Measurements from ENCODE around the gene PFN1. TPM values are rescaled to one million over a fixed set of nuclear protein-coding genes. Genes with fewer than 3 reads are reported as not detected.
"Not testable (repeated sequence)": the region's sequence is repeated elsewhere in the genome, so short reads cannot be mapped to it uniquely, and the experiment has no call there.

Gene PFN1
- polyA plus RNA-seq, 4 donors: 336 to 541 (median 424) TPM

DNA sequence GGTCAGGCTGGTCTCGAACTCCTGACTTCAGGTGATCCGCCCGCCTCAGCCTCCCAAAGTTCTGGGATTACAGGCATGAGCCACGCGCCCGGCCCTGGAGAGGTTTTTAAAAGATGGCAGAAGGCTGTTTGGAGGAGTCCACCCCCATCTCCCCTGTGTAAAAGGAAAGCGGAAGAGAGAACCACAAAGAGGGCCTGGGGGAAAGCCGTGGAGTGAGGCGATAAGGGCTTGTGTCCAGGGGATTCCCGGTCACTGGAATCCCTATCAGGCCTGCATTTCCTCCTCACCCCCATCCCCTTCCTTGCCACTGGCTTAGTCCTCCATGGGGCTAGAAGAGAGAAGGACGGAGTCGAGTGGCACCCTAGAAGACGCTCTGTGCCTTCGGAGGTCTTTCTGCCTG is 16.4 kb downstream of the PFN1 start, which contains the start of gene GP1BA:
GP1BA (plus strand) TSS at position 315 of the 400 bp plus-strand sequence. CDS start 328 bp downstream, outside the sequence.
- DNase-seq (ENCODE audit: low read depth in 4 of 4, low spot score in 2 of 4): no peak

DNA sequence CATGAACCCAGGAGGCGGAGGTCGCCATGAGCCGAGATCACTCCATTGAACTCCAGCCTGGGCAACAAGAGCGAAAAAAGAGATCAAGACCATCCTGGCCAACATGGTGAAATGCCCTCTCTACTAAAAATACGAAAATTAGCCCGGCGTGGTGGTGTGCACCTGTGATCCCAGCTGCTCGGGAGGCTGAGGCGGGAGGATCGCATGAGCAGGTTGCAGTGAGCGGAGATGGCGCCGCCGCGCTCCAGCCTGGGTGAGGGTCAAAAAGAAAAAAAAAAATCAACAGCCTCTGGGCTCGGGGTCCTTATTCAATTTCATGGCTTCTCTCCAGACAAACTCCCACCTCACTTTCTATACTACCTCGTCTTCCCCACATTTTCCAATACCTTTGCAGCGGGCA is 19.4 kb downstream of the PFN1 start:
- no peak for DNase-seq (ENCODE audit: low read depth in 4 of 4, low spot score in 2 of 4)

DNA sequence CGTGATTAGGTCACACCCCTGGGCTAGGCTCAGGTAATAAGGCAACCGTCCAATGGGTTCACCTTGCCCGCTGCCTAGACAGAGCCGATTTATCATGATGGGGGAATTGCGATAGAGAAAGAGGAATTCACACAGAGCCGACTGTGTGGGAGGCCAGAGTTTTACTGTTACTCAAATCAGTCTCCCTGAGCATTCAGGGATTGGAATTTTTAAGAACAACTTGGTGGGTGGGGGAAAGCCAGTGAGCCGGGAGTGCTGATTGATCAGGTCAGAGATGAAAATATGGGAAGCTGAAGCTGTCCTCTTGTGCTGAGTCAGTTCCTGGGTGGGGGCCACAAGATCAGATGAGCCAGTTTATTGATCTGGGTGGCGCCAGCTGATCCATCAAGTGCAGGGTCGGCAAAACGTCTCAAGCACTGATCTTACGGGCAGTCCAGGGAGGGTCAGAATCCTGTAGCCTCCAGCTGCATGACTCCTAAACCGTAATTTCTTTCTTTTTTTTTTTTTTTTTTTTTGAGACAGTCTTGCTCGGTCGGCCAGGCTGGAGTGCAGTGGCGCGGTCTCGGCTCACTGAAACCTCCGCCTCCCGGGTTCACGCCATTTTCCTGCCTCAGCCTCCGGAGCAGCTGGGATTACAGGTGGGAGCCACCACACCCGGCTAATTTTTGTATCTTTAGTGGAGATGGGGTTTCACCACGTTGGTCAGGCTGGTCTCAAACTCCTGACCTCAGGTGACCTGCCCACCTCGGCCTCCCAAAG is 21.6 kb downstream of the PFN1 start:
- DNase-seq (ENCODE audit: low read depth in 4 of 4, low spot score in 2 of 4): not testable (repeated sequence)

DNA sequence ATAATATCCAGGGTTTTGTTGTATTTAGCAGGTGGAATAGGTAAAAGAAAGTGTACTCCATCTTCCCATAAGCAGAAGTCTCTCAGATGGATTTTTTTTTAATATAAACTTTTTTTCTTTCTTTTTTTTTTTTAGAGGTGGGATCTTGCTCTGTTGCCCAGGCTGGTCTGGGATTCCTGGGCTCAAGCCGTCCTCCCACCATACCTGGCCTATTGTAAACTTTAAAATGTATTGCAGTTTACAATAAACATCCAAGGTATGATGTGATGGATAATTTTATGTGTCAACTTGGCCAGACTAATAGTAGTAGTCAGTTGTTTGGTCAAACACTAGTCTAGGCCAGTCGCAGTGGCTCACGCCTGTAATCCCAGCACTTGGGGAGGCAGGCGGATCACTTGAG is 27.0 kb downstream of the PFN1 start:
- DNase-seq (ENCODE audit: low read depth in 4 of 4, low spot score in 2 of 4): no peak

DNA sequence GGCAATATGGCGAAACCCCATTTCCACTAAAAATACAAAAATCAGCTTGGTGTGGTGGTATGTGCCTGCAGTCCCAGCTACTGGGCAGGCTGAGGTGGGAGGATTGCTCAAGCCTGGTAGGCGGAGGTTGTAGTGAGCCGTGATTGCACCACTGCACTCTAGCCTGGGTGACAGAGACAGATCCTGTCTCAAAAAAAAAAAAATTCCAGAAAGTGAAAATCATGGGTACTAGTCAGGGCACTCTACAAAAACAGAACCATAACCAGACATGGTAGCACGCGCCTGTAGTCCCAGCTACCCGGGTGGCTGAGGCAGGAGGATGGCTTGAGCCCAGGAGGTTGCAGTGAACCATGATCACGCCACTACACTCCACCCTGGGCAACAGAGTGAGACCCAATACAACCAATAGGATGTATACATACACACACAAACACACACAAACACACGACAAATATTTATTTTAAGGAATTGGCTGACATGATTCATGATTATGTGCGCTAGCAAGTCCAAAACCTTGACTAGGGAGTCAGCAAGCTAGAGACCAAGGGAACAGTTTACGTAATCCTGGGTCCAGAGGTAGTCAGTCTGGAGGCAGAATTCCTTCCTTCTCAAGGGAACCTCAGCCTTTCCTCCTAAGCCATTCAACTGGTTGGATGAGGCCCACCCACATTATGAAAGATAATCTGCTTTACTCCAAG is 27.8 kb downstream of the PFN1 start:
- no peak for DNase-seq (ENCODE audit: low read depth in 4 of 4, low spot score in 2 of 4)

DNA sequence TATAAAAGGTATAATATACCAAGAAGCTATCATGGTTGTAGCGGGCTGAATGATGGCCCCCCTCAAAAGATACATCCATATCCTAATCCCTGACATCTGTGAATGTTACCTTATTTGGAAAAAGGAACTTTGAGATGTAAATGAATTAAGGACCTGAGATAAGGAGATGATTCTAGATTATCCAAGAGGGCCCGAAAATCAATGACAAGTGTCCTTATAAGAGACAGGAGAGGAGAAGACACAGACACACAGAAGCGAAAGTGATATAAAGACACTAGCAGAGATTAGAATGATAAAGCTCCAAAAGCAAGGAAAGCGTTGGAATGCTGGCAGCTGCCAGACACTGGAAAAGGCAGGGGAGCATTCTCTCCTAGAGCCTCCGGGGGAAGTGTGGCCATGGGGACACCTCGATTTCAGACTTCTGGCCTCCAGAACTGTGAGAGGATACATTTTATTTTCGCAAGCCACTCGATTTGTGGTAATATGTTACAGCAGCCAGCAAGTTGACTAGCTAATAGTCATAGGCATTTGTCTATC is 28.8 kb downstream of the PFN1 start:
- no peak for DNase-seq (ENCODE audit: low read depth in 4 of 4, low spot score in 2 of 4)

DNA sequence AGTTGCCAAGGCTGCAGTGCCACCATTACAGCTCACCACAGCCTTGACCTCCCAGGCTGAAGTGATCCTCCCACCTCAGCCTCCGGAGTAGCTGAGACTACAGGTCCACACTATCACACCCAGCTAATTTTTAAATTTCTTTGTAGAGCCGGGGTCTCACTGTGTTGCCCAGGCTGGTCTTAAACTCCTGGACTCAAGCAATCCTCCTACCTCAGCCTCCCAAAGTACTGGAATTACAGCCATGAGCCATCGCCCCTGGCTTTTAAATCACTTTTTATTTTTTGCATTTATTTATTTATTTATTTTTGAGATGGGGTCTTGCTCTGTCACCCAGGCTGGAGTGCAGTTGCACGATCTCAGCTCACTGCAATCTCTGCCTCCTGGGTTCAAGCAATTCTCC is 33.8 kb downstream of the PFN1 start:
- DNase-seq (ENCODE audit: low read depth in 4 of 4, low spot score in 2 of 4): not testable (repeated sequence)

DNA sequence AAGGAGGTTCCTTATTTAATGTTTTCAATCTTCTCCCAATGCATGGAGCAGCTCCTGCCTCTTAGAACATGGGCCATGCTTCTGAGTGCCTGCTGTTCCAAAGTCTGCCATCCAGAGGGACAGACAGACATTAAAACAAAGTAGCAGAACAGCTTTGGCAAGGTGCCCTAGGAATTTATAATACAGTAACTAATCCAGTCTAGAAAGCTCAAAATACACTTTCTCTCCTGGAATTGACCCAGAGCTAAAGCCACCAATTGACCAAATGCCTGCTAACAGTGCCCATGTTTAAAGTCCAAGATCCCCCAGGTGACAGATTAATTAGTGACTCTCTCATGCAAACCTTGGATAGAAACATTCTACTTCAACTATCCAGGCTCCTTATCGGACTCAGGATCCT is 34.3 kb downstream of the PFN1 start:
- DNase-seq (ENCODE audit: low read depth in 4 of 4, low spot score in 2 of 4): no peak

DNA sequence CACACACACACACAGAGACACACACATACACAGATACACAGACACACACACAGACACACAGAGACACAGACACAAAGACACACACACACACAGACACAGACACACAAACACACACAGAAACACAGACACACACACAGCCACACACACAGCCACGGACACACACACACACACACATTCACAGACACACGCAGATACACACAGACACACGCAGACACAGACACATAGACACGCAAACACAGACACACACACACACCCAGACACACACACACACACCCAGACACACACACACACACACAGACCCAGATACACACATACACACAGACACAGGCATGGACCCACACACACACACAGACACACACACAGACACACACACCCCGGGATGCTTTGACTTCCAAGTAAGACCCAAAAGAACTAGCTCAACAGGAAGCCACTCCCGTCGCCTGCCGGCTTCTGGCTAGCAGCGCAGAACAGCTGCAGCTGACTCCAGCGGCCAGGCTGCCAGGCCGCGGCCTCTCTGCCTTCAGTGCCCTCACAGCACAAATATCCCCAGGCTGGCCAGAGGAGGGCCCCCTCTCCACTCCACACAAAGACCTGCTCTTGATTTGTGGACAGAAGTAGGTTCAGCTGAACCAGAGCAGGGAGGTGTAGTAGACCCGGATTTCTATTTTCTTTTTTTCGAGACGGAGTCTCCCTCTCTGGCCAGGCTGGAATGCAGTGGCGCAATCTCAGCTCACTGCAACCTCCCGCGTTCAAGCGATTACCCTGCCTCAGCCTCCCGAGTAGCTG is 39.4 kb downstream of the PFN1 start:
- peak in 3 of 4 donors; percentile 65 to 78 (median 78) for DNase-seq (ENCODE audit: low read depth in 4 of 4, low spot score in 2 of 4)

DNA sequence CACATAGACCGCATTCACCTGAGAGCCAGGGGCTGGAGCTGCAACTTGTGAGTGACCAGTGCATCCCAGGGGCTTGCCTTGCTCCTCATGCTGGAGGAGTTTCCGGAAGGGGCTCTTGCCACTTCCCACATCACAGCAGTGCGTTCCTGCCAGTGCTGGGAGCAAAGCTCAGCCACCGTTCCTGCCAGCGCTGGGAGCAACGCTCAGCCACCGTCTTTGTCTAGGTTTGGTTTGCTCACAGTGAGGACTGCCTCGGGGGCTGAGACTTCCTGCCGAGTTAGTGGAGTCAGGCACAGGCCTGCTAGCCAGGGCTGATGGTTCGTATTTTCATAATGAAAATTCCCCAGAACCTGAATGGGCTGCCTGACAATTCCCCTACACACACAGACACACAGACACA is 40.0 kb downstream of the PFN1 start:
- DNase-seq (ENCODE audit: low read depth in 4 of 4, low spot score in 2 of 4): no peak

DNA sequence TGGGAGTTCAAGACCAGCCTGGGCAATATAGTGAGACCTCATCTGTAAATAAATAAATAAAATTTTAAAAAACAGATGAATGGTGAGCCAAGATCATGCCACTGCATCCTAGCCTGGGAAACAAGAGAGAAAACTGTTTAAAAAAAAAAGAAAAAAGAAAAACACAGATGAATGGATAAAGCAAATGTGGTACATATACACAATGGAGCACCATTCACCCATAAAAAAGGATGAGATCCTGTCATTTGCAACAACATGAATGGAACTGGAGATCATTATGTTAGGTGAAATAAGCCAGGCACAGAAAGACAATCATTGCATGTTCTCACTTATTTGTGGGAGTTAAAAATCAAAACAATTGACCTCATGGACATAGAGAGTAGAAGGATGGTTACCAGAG is 41.7 kb downstream of the PFN1 start:
- not testable (repeated sequence) for DNase-seq (ENCODE audit: low read depth in 4 of 4, low spot score in 2 of 4)

DNA sequence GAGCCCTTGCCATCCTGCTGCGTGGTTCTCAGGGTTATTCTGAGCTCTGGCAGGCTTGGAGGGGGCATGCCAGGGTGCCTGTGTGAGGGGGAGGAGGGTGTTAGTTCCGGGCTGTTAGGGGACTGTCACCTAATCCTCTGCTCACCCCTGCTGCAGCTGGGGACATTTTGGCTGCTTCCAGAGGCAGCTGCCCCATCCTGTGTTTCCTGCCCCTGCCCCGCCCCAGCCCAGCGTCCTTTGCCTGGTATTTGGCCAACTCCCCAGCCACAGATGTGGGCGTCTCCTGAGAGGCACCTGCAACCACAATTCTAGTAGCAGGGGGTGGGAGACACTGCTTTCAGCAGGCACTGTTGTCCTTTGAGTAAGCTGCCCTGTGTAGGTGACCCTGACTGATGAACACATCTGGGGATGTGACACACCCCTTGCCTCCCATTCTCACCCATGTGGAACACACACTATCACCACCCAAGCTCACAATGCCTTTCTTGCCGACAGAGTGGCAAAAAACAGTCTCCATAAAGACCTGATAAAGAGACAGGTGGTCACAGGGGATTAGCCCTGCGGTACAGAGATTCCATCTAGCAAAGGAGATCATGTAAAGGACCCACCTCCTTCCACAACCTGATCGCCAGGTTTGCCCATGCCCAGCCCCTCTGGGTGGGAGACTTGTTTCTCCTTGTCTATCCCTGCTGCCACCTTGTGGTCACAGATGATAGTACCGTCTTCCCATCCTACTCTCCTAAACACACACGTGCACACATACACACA is 45.1 kb downstream of the PFN1 start, which contains the start of gene CHRNE:
CHRNE (minus strand) TSS at position 48 of the 768 bp plus-strand sequence; CDS start at position 13, 35 bp downstream.
- peak in 2 of 4 donors; percentile 71 to 83 for DNase-seq (ENCODE audit: low read depth in 4 of 4, low spot score in 2 of 4)

DNA sequence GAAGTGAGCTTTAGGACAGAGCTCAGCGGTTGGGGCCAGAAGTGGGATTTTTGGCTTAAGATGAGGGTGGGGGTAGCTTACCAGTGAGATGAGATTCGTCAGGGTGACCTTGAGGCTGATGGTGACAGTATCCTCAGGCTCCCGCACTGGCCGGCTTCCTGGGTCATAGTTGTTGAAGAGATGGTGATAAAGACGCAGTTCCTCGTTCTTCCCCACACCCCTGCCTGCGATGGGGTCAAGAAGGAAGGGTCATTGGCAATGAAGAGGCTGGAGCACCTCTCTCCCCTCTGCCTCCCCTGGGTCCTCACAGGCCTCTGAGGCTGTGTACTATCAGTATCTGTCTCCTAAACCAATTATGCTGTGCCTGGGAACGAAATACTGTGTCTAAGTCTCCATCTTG is 45.8 kb downstream of the PFN1 start:
- no peak for DNase-seq (ENCODE audit: low read depth in 4 of 4, low spot score in 2 of 4)

DNA sequence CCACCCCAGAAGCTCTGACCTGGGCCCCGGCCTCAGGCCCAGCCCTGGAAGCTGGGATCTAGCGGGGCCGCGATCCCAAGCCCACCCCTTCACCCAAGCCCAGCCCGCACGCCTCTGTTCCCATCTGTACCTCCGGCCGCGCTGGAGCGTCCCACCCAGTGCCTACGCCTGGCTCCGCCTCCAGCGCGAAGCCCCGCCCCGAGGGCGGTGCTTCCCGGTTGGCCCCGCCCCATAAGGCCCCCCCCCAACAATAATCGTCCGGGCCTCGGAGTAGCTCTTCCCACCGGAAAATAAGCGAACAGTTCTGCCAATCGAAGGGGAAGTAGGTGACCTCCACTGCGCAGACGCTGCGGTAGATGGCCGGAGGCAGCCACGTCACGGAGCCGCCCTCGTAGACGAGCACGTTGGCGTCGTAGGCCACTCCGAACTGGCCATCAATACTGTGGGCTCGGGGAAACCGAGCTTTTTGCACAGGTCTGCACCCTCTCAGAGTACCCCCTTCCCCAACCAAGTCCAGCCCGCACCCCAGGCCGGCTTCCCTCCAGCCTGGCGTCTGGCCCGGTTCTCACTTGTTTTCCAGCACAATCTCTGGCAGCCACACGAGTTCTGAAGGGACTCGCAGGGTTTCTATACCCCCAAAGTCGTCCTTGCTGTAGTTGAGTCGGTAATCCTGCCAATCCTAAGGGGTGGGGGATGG is 46.5 kb downstream of the PFN1 start:
- DNase-seq (ENCODE audit: low read depth in 4 of 4, low spot score in 2 of 4): no peak

DNA sequence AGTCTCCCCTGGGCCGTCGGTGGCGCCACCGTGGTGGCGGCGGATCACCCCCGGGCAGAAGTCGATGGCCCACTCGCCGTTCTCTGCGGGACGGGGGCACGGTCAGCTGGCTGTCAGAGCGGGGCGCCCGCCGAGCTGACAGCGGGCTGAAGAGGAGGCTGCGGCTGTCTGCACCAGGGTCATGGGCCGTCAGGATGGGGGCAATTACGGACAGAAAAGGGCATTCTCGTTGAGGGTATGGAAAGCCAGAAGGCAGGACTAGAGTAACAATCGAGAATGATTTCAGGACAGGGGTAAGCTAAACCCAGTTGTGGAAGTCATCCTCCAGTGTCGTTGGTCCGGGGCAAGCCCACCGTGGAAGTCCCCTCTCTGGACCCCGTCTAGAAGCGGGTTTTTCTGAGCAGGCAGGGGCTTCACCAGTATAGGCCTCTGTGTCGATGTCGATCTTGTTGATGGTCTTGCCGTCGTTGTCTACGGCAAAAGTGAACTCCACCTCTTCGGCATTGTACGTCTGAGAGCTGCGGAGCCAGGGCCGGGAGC is 47.2 kb downstream of the PFN1 start:
- DNase-seq (ENCODE audit: low read depth in 4 of 4, low spot score in 2 of 4): no peak

DNA sequence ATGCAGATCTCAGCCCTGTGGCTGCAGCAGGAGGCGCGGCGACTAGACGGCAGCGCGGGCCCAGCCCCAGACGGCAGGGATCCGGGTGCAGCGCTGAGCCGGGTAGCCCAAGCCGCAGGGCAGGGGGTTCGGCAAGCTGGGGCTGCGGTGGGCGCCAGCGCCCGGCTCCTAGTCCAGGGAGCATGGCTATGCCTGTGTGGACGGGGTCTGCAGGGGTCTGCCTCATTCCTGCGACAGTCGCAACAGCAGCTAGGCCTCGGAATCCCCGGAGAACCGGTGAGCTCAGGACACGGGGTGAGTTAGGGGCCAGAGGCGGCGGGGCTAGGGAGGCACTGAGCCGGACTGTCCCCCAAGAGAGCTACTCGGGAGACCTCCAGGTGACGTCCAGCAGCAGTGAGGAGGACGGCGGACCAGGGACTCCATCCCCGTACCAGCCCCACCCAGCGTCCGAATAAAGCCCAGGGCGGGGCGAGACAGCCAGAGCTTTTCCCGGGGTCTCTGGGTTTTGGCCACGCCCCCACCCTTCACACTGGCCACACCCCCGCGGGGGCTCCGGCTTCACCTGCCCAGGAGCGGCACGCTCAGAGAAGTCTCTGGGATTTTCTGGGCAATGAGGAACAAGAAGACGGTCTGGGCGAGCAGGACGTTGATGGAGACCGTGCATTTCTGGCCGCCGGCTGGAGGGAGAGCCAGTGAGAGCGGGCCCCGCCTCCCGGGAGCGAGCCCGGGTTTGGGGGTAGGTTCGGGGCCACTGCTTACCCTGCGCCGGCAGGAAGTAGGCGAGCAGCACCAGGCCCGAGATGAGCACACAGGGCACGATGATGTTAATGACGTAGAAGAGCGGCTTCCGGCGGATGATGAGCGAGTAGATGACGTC is 47.9 kb downstream of the PFN1 start:
- DNase-seq (ENCODE audit: low read depth in 4 of 4, low spot score in 2 of 4): no peak

DNA sequence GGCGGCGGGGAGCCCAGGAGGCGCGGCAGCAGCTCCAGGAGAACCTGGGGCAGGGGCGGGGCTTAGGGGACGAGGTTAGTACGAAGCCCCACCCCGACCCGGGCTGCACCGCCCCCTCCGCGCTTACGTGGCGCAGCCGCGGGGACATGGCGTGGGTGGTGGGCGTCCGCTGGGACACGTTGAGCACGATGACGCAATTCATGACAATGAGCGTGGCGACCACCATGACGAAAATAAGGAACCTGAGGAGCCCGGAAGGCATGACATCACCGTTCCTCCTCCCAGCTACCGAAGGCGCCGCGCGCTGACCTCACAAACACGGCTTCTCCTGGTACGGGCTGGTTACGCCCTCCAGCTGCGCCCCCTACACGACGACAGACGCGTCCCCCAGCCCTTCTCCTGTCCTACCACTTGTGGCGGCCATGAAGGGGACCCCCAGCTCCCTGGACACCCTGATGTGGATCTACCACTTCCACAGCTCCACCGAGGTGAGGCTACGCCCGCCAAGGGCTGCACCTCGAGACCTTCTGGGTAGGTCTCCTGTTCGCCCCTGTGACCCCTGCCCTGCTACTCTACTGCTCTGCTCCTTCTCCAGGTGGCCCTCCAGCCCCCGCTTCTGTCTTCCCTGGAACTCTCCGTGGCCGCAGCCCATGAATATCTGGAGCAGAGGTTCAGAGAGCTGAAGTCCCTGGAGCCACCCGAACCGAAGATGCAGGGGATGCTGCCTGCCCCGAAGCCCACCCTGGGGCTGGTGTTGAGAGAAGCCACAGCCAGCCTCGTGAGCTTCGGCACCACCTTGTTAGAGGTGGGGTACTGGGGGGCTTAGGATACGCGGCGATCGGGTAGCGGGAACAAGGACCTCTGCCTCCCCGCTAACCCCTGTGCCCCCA is 48.7 kb downstream of the PFN1 start, which contains the start of gene C17orf107:
C17orf107 (plus strand) TSS at position 196 of the 890 bp plus-strand sequence; CDS start at position 423, 227 bp downstream.
- DNase-seq (ENCODE audit: low read depth in 4 of 4, low spot score in 2 of 4): peak in 1 of 4 donors; percentile 63
